GM18498 (cell line): ENCODE results near the gene TEX9.
"Not testable (repeated sequence)": the region's sequence is repeated elsewhere in the genome, so short reads cannot be mapped to it uniquely, and the experiment has no call there.

Source experiments
- ATAC-seq: cut with Tn5 transposase; IDR thresholded peaks from one replicate; pipeline ENCODE4 v1.9.1; 2021; ENCODE audit warnings: mild to moderate bottlenecking, moderate library complexity; ENCODE audit not compliant: unreplicated experiment

Gene TEX9

DNA sequence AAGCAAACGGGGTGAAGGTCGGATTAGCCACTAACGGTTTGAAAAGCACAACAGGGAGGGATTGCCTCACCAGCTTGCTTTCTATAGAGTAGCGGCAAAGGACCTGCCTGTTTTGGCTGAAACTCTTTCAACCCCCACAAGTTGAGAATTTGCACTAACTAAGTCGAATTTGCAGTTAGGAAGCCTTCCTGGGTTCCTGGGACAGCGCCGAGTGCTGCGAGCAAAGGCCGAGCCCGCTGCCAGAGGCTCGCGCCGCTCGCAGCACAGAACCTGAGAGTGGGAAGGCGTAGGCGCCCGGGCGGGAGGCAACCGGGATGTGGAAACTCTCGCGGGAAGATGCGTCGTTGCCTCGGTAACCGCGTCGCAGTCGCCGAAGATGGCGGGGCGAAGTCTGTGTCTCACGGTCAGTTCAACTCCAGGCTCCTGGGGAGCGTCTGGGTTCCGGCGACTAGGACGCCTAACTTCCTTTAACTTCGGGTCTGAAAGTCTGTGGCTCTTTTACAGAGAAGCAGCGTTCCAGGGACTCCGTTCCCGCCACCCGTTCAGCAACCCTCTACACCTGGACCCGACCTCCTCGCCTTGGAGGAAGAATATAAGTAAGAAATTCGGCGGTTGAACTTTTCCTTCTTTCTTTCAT lies at the start of gene TEX9:
TSS of gene TEX9 (plus strand) at position 352 of the 637 bp plus-strand sequence. CDS start at position 377, 25 bp downstream.
- ATAC-seq = peak; percentile 95

DNA sequence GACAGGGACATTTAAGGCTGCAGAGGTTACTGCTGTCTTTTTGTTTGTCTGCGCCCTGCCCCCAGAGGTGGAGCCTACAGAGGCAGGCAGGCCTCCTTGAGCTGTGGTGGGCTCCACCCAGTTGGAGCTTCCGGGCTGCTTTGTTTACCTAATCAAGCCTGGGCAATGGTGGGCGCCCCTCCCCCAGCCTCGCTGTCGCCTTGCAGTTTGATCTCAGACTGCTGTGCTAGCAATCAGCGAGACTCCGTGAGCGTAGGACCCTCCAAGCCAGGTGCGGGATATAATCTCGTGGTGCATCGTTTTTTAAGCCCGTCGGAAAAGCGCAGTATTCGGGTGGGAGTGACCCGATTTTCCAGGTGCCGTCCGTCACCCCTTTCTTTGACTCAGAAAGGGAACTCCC lies 48.7 kb upstream of the TEX9 start:
- ATAC-seq = not testable (repeated sequence)

GRCh38 chr15:56320316-56320715 lies 44.9 kb upstream of the TEX9 start:
- ATAC-seq = no peak

DNA sequence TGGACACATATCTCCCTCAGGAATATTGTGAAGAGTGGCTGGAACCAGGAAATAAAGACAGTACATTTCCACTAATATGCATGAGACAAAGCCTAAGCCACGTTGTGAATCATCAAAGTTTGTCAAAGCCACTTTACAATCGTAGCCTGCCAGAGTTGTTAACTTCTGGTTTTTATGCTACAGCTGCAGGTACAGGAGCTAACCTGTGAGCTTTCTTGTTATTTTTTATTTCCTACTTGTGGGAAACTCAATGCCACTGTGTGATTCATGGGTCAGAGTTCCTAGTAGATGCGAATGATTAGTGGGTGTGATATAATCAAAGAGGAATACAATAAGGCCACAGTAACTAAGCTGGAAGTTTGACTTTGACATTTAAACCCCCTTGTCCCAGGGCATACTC lies 44.4 kb upstream of the TEX9 start:
- ATAC-seq = no peak

DNA sequence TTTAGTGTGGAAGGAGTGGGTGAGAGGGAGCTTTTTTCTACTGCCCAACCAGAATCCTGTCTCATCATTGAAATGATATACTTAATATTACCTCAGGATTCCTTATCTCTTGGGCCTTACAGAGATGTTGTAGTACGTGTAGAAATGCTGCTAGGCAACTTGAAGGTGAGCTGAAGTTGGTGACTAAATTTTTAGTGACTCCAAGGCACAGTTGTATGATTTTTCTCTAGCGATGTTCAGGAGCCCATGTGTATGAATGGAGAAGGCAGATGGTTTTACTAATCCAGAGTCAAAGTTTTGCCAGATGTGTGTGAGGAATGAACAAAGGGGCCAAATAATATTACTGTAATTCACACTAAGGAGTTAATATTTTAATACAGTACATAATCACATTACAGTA lies 42.8 kb upstream of the TEX9 start:
- no peak for ATAC-seq

DNA sequence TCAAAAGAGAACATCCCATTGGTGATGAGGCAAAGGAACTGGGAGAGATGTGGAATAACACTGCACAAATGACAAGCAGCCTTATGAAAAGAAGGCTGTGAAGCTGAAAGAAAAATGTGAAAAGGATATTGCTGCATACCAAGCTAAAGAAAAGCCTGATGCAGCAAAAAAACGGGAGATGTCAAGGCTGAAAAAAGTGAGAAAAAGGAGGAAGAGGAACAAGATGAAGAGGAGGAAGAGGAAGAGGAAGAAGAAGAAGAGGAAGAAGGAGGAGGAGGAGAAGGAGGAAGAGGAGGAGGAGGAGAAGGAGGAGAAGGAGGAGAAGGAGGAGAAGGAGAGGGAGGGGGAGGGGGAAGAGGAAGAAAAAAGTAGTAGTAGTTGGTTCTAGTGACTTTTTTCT lies 41.8 kb upstream of the TEX9 start:
- no peak for ATAC-seq

- ATAC-seq = no peak
Measured at GRCh38 chr15:56325186-56325585, 40.0 kb upstream of the TEX9 start.

DNA sequence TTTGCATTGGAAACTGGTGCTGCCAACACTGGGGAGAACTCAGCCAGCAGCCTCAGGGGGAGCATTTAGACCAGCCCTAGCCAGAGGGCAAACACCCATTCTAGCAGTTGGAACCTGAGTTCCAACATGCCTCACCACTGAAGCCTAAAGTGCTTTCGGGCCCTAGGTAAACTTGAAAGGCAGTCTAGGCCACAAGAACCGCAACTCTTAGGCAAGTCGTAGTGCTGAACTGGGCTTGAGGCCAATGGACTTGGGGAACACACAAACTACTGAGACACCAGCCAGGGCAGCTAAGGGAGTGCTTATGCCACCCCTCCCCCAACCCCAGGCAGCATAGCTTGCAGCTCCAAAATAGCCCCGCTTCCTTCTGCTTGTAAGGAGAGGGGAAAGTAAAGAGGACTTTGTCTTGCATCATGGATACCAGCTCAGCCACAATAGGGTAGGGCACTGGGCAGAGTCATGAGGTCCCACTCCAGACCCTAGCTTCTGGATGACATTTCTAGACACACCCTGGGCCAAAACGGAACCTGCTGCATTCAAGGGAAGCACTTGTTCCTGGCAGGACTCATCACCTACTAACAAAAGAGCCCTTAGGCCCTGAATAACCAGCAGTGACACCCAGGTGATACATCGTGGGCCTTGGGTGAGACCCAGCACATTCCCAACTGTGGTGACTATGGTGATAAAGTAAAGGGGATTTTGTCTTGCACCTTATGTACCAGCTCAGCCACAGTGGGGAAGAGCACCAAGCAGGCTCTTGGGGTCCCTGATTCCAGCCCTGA lies 37.3 kb upstream of the TEX9 start:
- no peak for ATAC-seq

- no peak for ATAC-seq
Measured at GRCh38 chr15:56337084-56337725, 28.0 kb upstream of the TEX9 start.

GRCh38 chr15:56339594-56339993 lies 25.6 kb upstream of the TEX9 start:
- ATAC-seq = no peak

DNA sequence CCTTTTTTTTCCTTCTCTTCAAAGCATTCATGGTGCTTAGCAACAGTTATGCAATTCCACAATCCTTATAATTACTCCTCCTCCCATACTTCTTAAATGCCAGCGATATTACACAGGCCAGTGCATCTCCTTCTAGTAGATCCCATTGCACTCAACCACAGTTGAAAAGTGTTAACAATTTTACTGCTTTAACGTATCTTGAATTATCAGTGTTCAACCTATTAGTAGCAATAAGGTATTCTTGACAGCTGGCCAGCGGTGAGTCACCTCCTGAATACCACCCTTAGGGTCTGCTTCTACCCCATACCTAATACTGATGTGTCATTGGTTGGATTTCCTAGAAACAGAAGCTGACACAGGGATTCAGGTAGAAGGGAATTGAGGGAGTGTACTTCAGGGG lies 24.0 kb upstream of the TEX9 start:
- no peak for ATAC-seq

DNA sequence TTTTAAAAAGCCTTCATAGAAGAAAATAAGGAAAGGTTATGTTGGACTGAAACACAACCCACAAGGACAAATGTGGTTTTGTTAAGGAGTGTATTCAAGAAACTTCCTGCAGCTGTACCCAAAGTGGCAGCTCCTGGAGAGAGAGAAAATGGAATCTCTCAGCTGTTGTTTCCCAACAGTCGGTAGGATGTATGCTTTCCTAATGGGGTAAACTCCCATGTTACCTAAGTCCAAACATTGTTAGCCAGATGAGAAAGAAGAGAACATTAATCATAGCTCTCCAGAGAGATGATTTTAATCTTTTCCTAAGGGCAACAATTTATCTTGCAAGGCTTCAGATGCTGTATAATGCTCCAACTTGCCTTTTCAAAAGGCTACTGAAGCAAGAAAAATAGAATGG lies 22.6 kb upstream of the TEX9 start:
- ATAC-seq = no peak

GRCh38 chr15:56343879-56344278 lies 21.3 kb upstream of the TEX9 start:
- ATAC-seq = no peak

- no peak for ATAC-seq
Measured at GRCh38 chr15:56344336-56344735, 20.9 kb upstream of the TEX9 start.

DNA sequence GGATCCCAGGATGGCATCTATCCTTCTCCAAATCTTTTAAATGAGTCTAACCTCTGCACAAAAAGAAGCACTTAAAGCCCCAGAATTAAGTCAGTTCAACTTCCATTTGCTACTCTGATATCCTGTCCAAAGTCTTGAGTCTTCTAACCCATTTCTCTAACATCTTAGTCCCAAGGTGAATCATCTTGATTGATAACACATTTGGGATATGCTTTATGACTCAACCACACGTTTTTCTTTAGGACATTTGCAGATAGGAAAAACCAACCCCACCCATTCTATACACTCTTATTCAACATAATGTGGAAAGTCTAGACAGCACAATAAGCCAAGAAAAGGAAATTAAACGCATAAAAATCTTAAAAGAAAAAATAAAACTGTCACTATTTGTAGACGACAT lies 18.8 kb upstream of the TEX9 start:
- no peak for ATAC-seq

DNA sequence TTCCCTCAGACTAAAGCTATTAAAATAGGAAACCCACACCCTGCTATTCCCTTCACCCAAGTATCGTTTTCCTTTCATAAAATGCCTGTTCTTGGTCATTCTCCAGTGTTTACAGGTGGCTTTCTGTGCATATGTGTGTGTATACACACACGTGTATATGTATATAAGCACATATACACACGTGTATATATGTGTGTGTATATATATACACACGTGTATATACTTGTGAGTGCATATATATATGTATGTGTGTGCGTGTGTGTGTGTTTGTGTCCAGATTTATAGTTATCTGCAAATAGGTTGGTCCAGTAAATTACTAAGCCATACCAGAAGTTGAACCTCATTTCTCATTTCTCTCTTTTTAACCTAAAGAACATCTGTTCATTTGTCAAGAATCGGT lies 15.7 kb upstream of the TEX9 start:
- ATAC-seq = no peak

GRCh38 chr15:56351353-56351752 lies 13.9 kb upstream of the TEX9 start:
- no peak for ATAC-seq

DNA sequence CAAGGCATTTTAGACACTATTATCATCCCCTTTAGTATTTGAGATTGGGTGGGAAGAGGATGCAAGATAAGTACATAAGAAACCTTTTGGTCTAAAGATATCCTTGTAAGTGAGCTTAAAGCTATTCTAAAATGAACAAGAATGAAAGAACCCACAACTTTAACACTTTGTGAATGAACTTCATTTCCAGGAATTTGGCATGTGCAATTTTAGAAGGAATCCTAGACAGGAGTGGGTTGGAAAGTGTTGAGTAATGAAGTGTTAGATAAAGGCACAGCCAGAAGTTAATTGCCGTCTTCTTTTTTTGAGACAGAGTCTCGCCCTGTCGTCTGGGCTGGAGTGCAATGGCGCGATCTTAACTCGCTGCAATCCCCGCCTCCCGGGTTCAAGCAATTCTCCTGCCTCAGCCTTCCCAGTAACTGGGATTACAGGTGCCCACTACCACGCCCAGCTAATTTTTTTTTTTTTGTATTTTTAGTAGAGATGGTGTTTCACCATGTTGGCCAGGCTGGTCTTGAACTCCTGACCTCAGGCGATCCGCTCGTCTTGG lies 13.2 kb upstream of the TEX9 start:
- ATAC-seq = no peak

GRCh38 chr15:56353119-56353518 lies 12.1 kb upstream of the TEX9 start:
- no peak for ATAC-seq

DNA sequence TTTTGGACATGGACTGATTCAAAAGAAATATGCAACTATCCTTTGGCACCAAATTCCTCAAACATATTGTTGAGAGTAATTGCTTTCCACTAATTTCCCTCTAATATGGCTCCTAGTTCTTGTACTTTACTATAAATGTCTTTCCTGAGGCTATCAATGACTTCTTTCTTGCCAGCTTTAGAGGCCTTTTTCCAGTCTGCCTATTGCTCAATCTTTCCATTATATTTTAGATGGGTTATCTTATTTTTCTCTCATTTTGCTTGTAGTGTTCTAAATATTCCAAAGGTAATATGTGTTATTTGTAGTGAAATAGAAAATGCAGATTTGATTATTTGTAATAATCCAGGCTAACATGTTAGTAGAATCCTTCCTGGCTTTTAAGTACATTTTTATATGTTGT lies 11.5 kb upstream of the TEX9 start:
- ATAC-seq = no peak

DNA sequence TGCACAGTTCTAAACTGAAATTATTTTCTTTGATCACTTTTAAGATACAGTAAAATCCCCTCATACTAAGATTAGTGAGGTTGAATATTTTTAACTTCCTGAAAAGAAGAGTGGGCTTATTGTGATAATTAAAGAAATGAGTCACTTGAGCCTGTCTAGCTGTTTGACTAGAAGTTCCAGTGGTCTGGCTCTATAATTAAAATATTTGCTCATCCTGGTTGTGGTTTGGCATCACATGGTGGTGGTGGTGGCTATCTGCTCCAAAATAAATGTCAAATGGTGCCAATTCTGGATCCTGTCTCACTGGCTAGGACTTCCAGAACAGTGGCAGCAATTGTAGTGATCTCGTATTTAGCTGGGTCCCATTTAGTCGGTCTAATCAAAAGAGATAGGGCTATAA lies 8.6 kb upstream of the TEX9 start:
- ATAC-seq = peak; percentile 60

- ATAC-seq = no peak
Measured at GRCh38 chr15:56358604-56359003, 6.6 kb upstream of the TEX9 start.
